ENCODE data around the gene GP1BA. TPM values are rescaled to one million over a fixed set of nuclear protein-coding genes. Genes with fewer than 3 reads are reported as not detected.

GP1BA gene
- total and polyA plus RNA-seq, 10 of the 15 experiments (the other 5 are each of a cell fraction or from before 2014, with no cell fraction given): 0.04 to 0.67 (median 0.28) TPM; not detected in 1

DNA sequence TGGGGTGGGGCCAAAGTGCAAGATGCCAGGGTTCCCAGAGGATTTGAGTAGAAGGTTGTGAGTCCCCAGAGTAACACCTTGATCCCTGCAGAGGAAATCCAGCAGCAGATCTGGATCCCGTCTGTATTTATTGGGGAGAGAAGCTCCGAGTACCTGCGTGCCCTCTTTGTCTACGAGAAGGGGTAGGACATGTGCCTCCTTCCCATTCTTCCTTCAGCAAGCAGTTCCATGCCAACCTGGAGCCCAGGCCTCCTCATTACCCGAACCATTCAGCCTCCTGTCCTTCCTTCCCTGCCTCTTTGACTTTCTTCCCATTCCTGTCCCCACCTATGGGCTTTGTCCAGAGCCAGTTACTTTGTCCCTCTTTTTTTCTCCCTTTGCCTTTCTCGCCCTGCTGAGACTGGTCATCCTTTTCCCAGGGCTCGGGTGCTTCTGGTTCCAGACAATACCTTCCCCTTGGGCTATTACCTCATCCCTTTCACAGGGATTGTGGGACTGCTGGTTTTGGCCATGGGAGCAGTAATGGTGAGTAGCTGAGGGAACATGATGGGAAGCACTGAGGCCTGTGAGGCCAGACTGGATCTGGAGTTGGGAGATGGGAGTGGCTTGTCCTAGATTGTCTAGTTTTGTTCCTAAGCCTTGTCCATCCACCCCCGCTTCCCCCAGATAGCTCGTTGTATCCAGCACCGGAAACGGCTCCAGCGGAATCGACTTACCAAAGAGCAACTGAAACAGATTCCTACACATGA, 10.9 kb downstream of the GP1BA start:
- Histone ChIP-seq H2AFZ (ENCODE audit: control insufficient read depth, low read depth, low read length) (no peak overlapping the region), H3K9me3 (replicated peaks; ENCODE audit: control insufficient read depth, insufficient read depth, low read length) (no peaks in the 10 kb centered on the region), H3K79me2 (ENCODE audit: control insufficient read depth, insufficient read depth, low read length) (peaks cover 94% of the 10 kb centered on the region), H3K36me3 (ENCODE audit: control insufficient read depth in 2 of 2, insufficient read depth in 2 of 2, low read length in 1 of 2) (peaks cover 22% of the 10 kb centered on the region in 2 experiments), H3K27me3 (replicated peaks in 1 of 2; ENCODE audit: control insufficient read depth in 2 of 2, insufficient read depth in 2 of 2, low read length in 1 of 2) (no peaks in the 10 kb centered on the region), H3K27ac (ENCODE audit: control insufficient read depth, insufficient read depth) (peak overlapping the region; percentile 100), H3K9ac (ENCODE audit: control insufficient read depth, insufficient read depth, low read length) (peak overlapping the region; percentile 44), H3K4me2 (ENCODE audit: control insufficient read depth, insufficient read depth) (peak overlapping the region; percentile 55), H4K20me1 (ENCODE audit: control insufficient read depth, insufficient read depth) (peaks cover 5% of the 10 kb centered on the region), H3K4me1 (ENCODE audit: control insufficient read depth, insufficient read depth, low read length) (peaks cover 46% of the 10 kb centered on the region), H3K4me3 (peak overlapping the region; percentile 85; the same call in 1 of the 2 replicates)
- FAIRE-seq (no peak), DNase-seq (ENCODE audit: low read depth, low spot score) (no peak), ATAC-seq (no peak)
- WGBS (ENCODE audit: insufficient coverage, insufficient replicate concordance, low lambda C conversion rate, missing lambda C conversion rate): 97% methylated on average over 13 of the region's 13 CpGs
- intact Hi-C loops (cut with micrococcal nuclease; ENCODE audit: unreplicated experiment): loop anchor here (5.0 kb wide), 1 partner anchor 294 kb away; no protein-coding TSS in a partner anchor
- ChIA-PET CTCF (no interaction called here), POLR2A (interaction anchor here (17.5 kb wide), 1 partner anchor 23 kb away, joined by 272 read pairs; the partner anchor contains the start of gene SPAG7), RAD21 (ENCODE audit: unreplicated experiment) (interaction anchor here (1.7 kb wide), 1 partner anchor 25 kb away, joined by 6 read pairs; the partner anchor contains the start of gene SPAG7), SMC1A (ENCODE audit: uncharacterized antibody, unreplicated experiment) (interaction anchor here (7.1 kb wide), 1 partner anchor 24 kb away, joined by 50 read pairs; the partner anchor contains the start of gene SPAG7)
- TF ChIP-seq, protein P1, sequence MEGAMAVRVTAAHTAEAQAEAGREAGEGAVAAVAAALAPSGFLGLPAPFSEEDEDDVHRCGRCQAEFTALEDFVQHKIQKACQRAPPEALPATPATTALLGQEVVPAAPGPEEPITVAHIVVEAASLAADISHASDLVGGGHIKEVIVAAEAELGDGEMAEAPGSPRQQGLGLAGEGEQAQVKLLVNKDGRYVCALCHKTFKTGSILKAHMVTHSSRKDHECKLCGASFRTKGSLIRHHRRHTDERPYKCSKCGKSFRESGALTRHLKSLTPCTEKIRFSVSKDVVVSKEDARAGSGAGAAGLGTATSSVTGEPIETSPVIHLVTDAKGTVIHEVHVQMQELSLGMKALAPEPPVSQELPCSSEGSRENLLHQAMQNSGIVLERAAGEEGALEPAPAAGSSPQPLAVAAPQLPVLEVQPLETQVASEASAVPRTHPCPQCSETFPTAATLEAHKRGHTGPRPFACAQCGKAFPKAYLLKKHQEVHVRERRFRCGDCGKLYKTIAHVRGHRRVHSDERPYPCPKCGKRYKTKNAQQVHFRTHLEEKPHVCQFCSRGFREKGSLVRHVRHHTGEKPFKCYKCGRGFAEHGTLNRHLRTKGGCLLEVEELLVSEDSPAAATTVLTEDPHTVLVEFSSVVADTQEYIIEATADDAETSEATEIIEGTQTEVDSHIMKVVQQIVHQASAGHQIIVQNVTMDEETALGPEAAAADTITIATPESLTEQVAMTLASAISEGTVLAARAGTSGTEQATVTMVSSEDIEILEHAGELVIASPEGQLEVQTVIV (IDR thresholded peaks at IDR 0.05; ENCODE audit: borderline replicate concordance, partially characterized antibody): no peak
- TF ChIP-seq POLR2A (IDR thresholded peaks at IDR 0.05; ENCODE audit: low read depth, low read length) (peak; percentile 69), BHLHE40 (IDR thresholded peaks at IDR 0.05; ENCODE audit: borderline replicate concordance in 1 of 2, low read depth in 2 of 2, low read length in 1 of 2) (no peak), POLR2AphosphoS5 (IDR thresholded peaks at IDR 0.05; ENCODE audit: low read length) (peak; percentile 57)
- in situ Hi-C loops (cut with MboI): no loop called here
- no TSS peak for BruUV-seq (replicated peaks)
